WTC11 (cell line): Measurements from ENCODE around the gene GGCX. TPM values are rescaled to one million over a fixed set of nuclear protein-coding genes. Genes with fewer than 3 reads are reported as not detected.

ENCODE experiments used
- ATAC-seq: fragments of 200-7000 bp; cut with Tn5 transposase; 2 replicates; pipeline ENCODE4 v1.10.0; 2021; ENCODE audit warnings: mild to moderate bottlenecking, moderate library complexity
- CTCF ChIA-PET: fragments of 300-600 bp; sonication (Branson Sonifier 250); formaldehyde crosslinking; loops from one replicate; lab custom pipeline; 2021; ENCODE audit warnings: antibody characterized with exemption; lab: Charles Lee
- POLR2A ChIA-PET: fragments of 350-600 bp; sonication (Branson Sonifier 250); formaldehyde crosslinking; loops from one replicate; lab custom pipeline; 2021; ENCODE audit warnings: antibody characterized with exemption; lab: Charles Lee
- DNase-seq: peaks from one replicate; pipeline ENCODE4 v3.0.0; 2021; ENCODE audit warnings: low spot score
- H3K27ac Mint-ChIP-seq: 2 replicates; pipeline ENCODE4 v1.8.0; 2021; ENCODE audit warnings: mixed read lengths
- H3K27me3 Mint-ChIP-seq: 2 replicates; pipeline ENCODE4 v1.8.0; 2021; ENCODE audit warnings: low read depth, mild to moderate bottlenecking, moderate library complexity, mixed read lengths
- H3K36me3 Mint-ChIP-seq: 2 replicates; pipeline ENCODE4 v1.8.0; 2021; ENCODE audit warnings: mixed read lengths
- H3K4me1 Mint-ChIP-seq: 2 replicates; pipeline ENCODE4 v1.8.0; 2022; ENCODE audit warnings: mixed read lengths
- H3K4me3 Mint-ChIP-seq: 2 replicates; pipeline ENCODE4 v1.8.0; 2021; ENCODE audit warnings: mild to moderate bottlenecking, moderate library complexity, mixed read lengths
- H3K9me3 Mint-ChIP-seq: 2 replicates; pipeline ENCODE4 v1.8.0; 2021; ENCODE audit warnings: mixed read lengths
- ELF4 ChIP-seq: sonication (generic); formaldehyde crosslinking; IDR thresholded peaks from 2 replicates; pipeline ENCODE4 v1.8.1; 2022; ENCODE audit warnings: low read depth, mild to moderate bottlenecking, moderate library complexity, missing genetic modification reagents
- ESRRA ChIP-seq: sonication (generic); formaldehyde crosslinking; IDR thresholded peaks from 2 replicates; pipeline ENCODE4 v1.8.1; 2022; ENCODE audit warnings: mild to moderate bottlenecking, missing genetic modification reagents, borderline replicate concordance
- FOXK1 ChIP-seq: sonication (generic); formaldehyde crosslinking; IDR thresholded peaks from 2 replicates; pipeline ENCODE4 v1.8.0; 2022; ENCODE audit warnings: mild to moderate bottlenecking, moderate library complexity, missing genetic modification reagents
- PRRX2 ChIP-seq: fragments of 250-450 bp; sonication (Bioruptor Pico); IDR thresholded peaks from 2 replicates; pipeline ENCODE4 v1.8.0; 2021; ENCODE audit warnings: mild to moderate bottlenecking
- RORB ChIP-seq: fragments of 250-450 bp; sonication (Bioruptor Pico); IDR thresholded peaks from 2 replicates; pipeline ENCODE4 v1.9.0; 2021; ENCODE audit warnings: mild to moderate bottlenecking
- TCF7 ChIP-seq: sonication (generic); formaldehyde crosslinking; IDR thresholded peaks from 2 replicates; pipeline ENCODE4 v1.8.0; 2022; ENCODE audit warnings: mild to moderate bottlenecking, low read depth, missing genetic modification reagents, moderate library complexity
- ZNF219 ChIP-seq: sonication (generic); formaldehyde crosslinking; IDR thresholded peaks from 2 replicates; pipeline ENCODE4 v1.8.0; 2023; ENCODE audit warnings: missing genetic modification reagents, mild to moderate bottlenecking, borderline replicate concordance
- total RNA-seq: library from RNA; stranded (reverse); gene quantifications from 3 replicates; pipeline ENCODE4 v1.2.3, GENCODE V29; 2021
- TF ChIP-seq, protein P1 (sequence below): fragments of 200-600 bp; IDR thresholded peaks from 2 replicates; pipeline ENCODE4 v1.8.0; 2022; ENCODE audit warnings: antibody characterized with exemption
- TF ChIP-seq, protein P2 (sequence below): fragments of 250-450 bp; sonication (Bioruptor Pico); conservative IDR thresholded peaks from 2 replicates; pipeline ENCODE4 v1.9.0; 2021; ENCODE audit warnings: mild to moderate bottlenecking
- TF ChIP-seq, protein P3 (sequence below): fragments of 250-450 bp; sonication (Bioruptor Pico); IDR thresholded peaks from 2 replicates; pipeline ENCODE4 v1.9.0; 2021; ENCODE audit warnings: mild to moderate bottlenecking
- TF ChIP-seq, protein P4 (sequence below): sonication (generic); formaldehyde crosslinking; IDR thresholded peaks from 2 replicates; pipeline ENCODE4 v1.8.0; 2023; ENCODE audit warnings: missing genetic modification reagents
- TF ChIP-seq, protein P5 (sequence below): fragments of 250-450 bp; sonication (Bioruptor Pico); IDR thresholded peaks from 2 replicates; pipeline ENCODE4 v2.1.2; 2022; ENCODE audit warnings: mild to moderate bottlenecking, moderate library complexity
- TF ChIP-seq, protein P6 (sequence below): fragments of 250-450 bp; sonication (Bioruptor Pico); IDR thresholded peaks from 2 replicates; pipeline ENCODE4 v1.9.0; 2021; ENCODE audit warnings: mild to moderate bottlenecking
- TF ChIP-seq, protein P7 (sequence below): fragments of 250-450 bp; sonication (Bioruptor Pico); IDR thresholded peaks from 2 replicates; pipeline ENCODE4 v1.9.0; 2021; ENCODE audit warnings: mild to moderate bottlenecking, borderline replicate concordance

GGCX gene
- total RNA-seq, 1 experiment from 2014 or later: 40.9 TPM

DNA sequence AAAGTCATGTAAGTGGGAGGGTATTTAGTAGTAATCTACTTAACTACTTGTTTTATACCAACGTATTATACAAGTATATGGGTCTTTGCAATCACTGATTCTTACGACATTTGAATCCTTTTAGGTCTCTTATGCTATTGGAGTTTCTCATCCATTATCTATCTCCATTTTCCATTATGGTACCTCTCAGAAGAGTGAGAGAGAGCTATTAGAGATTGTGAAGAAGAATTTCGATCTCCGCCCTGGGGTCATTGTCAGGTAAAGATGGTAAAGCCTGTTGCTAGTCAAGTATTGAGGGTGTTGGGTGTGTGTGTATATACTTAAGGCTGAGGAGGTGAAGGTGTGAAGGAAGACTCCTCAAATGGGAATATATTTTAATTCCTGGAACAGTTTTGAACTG lies 18.5 kb downstream of the GGCX start:
- ChIA-PET POLR2A (interaction anchor here (0.6 kb wide), 1 partner anchor 108 kb away, joined by 4 read pairs; no protein-coding TSS in a partner anchor), CTCF (no interaction called here)
- H3K4me1 Mint-ChIP-seq: peaks cover 44% of the 10 kb centered on the region
- DNase-seq (no peak), ATAC-seq (no peak)
- no peaks in the 10 kb centered on the region for H3K27me3 Mint-ChIP-seq
- H3K36me3 Mint-ChIP-seq: peaks cover 65% of the 10 kb centered on the region
- peak overlapping the region; percentile 97 for H3K4me3 Mint-ChIP-seq
- H3K27ac Mint-ChIP-seq: peak overlapping the region; percentile 89
- TF ChIP-seq ZNF219 (CRISPR knock-in tag) (no peak), PRRX2 (CRISPR knock-in tag) (no peak), TCF7 (no peak), ESRRA (CRISPR knock-in tag) (no peak)
- TF ChIP-seq, protein P1, sequence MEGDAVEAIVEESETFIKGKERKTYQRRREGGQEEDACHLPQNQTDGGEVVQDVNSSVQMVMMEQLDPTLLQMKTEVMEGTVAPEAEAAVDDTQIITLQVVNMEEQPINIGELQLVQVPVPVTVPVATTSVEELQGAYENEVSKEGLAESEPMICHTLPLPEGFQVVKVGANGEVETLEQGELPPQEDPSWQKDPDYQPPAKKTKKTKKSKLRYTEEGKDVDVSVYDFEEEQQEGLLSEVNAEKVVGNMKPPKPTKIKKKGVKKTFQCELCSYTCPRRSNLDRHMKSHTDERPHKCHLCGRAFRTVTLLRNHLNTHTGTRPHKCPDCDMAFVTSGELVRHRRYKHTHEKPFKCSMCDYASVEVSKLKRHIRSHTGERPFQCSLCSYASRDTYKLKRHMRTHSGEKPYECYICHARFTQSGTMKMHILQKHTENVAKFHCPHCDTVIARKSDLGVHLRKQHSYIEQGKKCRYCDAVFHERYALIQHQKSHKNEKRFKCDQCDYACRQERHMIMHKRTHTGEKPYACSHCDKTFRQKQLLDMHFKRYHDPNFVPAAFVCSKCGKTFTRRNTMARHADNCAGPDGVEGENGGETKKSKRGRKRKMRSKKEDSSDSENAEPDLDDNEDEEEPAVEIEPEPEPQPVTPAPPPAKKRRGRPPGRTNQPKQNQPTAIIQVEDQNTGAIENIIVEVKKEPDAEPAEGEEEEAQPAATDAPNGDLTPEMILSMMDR: no peak
- TF ChIP-seq, protein P2, sequence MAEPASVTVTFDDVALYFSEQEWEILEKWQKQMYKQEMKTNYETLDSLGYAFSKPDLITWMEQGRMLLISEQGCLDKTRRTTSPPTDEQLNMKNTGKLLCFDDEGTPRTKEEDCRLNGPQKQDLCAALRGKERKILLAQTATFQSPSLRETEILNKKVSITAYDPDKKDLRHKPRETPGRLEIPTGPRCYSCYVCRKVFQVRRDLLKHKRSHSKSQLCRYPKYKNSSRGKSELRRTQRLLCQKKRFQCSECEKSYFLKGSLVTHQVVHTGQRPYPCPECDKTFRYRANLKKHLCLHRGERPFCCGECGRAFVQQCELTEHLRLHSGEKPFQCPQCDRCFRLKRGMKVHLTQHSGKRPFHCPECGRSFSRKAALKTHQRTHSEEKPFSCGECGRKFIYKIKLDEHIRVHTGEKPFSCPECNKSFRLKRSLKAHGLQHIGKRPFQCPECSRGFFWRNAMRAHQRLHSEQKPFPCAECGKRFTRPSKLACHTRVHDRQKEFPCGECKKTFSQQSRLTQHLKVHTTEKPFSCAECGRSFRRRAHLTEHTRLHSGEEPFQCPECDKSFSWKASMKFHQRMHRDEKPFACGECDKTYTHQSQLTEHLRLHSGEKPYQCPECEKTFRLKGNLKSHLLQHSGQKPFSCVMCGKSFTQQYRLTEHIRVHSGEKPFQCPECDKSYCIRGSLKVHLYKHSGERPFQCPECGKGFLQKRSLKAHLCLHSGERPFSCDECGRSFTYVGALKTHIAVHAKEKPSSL (CRISPR knock-in tag): no peak
- TF ChIP-seq, protein P3, sequence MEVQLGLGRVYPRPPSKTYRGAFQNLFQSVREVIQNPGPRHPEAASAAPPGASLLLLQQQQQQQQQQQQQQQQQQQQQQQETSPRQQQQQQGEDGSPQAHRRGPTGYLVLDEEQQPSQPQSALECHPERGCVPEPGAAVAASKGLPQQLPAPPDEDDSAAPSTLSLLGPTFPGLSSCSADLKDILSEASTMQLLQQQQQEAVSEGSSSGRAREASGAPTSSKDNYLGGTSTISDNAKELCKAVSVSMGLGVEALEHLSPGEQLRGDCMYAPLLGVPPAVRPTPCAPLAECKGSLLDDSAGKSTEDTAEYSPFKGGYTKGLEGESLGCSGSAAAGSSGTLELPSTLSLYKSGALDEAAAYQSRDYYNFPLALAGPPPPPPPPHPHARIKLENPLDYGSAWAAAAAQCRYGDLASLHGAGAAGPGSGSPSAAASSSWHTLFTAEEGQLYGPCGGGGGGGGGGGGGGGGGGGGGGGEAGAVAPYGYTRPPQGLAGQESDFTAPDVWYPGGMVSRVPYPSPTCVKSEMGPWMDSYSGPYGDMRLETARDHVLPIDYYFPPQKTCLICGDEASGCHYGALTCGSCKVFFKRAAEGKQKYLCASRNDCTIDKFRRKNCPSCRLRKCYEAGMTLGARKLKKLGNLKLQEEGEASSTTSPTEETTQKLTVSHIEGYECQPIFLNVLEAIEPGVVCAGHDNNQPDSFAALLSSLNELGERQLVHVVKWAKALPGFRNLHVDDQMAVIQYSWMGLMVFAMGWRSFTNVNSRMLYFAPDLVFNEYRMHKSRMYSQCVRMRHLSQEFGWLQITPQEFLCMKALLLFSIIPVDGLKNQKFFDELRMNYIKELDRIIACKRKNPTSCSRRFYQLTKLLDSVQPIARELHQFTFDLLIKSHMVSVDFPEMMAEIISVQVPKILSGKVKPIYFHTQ (CRISPR knock-in tag): no peak
- TF ChIP-seq, all 79 proteins: peak for 0
- no peaks in the 10 kb centered on the region for H3K9me3 Mint-ChIP-seq

DNA sequence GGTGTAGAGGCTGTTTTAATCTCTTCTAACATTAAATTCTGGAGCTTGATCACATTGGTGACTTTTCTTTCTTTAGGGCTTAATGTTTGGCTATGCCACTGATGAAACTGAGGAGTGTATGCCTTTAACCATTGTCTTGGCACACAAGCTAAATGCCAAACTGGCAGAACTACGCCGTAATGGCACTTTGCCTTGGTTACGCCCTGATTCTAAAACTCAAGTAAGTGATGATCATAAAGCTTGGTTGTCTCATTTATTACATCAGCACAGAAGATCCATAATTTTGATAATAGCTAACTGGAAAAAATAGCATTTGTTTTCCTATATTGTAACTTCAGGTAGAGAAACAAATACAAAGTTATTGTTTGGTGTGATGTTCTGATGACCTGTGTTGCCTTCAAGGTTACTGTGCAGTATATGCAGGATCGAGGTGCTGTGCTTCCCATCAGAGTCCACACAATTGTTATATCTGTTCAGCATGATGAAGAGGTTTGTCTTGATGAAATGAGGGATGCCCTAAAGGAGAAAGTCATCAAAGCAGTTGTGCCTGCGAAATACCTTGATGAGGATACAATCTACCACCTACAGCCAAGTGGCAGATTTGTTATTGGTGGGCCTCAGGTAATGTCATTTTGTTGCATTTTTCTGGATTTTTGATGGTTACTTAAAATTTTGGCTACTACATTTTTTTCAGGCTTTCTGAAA lies 19.4 kb downstream of the GGCX start:
- H3K27ac Mint-ChIP-seq: peak overlapping the region; percentile 89
- no peaks in the 10 kb centered on the region for H3K9me3 Mint-ChIP-seq
- peaks cover 52% of the 10 kb centered on the region for H3K4me1 Mint-ChIP-seq
- peak overlapping the region; percentile 97 for H3K4me3 Mint-ChIP-seq
- CTCF ChIA-PET: no interaction called here
- no peak for ATAC-seq
- H3K27me3 Mint-ChIP-seq: no peaks in the 10 kb centered on the region
- POLR2A ChIA-PET: no interaction called here
- peaks cover 65% of the 10 kb centered on the region for H3K36me3 Mint-ChIP-seq
- TF ChIP-seq, protein P4, sequence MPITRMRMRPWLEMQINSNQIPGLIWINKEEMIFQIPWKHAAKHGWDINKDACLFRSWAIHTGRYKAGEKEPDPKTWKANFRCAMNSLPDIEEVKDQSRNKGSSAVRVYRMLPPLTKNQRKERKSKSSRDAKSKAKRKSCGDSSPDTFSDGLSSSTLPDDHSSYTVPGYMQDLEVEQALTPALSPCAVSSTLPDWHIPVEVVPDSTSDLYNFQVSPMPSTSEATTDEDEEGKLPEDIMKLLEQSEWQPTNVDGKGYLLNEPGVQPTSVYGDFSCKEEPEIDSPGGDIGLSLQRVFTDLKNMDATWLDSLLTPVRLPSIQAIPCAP (CRISPR knock-in tag): no peak
- TF ChIP-seq, protein P5, sequence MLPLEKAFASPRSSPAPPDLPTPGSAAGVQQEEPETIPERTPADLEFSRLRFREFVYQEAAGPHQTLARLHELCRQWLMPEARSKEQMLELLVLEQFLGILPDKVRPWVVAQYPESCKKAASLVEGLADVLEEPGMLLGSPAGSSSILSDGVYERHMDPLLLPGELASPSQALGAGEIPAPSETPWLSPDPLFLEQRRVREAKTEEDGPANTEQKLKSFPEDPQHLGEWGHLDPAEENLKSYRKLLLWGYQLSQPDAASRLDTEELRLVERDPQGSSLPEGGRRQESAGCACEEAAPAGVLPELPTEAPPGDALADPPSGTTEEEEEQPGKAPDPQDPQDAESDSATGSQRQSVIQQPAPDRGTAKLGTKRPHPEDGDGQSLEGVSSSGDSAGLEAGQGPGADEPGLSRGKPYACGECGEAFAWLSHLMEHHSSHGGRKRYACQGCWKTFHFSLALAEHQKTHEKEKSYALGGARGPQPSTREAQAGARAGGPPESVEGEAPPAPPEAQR (CRISPR knock-in tag): no peak
- no peak for TF ChIP-seq FOXK1 (CRISPR knock-in tag)
- TF ChIP-seq, protein P6, sequence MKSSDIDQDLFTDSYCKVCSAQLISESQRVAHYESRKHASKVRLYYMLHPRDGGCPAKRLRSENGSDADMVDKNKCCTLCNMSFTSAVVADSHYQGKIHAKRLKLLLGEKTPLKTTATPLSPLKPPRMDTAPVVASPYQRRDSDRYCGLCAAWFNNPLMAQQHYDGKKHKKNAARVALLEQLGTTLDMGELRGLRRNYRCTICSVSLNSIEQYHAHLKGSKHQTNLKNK (CRISPR knock-in tag): no peak
- TF ChIP-seq RORB (CRISPR knock-in tag): peak; percentile 14; the same call in 1 of the 2 replicates
- no peak for TF ChIP-seq ELF4 (CRISPR knock-in tag)
- TF ChIP-seq, protein P2 (CRISPR knock-in tag): 0 out of 2 replicates have a peak, but pooled peaks have one; percentile 15
- TF ChIP-seq, protein P7, sequence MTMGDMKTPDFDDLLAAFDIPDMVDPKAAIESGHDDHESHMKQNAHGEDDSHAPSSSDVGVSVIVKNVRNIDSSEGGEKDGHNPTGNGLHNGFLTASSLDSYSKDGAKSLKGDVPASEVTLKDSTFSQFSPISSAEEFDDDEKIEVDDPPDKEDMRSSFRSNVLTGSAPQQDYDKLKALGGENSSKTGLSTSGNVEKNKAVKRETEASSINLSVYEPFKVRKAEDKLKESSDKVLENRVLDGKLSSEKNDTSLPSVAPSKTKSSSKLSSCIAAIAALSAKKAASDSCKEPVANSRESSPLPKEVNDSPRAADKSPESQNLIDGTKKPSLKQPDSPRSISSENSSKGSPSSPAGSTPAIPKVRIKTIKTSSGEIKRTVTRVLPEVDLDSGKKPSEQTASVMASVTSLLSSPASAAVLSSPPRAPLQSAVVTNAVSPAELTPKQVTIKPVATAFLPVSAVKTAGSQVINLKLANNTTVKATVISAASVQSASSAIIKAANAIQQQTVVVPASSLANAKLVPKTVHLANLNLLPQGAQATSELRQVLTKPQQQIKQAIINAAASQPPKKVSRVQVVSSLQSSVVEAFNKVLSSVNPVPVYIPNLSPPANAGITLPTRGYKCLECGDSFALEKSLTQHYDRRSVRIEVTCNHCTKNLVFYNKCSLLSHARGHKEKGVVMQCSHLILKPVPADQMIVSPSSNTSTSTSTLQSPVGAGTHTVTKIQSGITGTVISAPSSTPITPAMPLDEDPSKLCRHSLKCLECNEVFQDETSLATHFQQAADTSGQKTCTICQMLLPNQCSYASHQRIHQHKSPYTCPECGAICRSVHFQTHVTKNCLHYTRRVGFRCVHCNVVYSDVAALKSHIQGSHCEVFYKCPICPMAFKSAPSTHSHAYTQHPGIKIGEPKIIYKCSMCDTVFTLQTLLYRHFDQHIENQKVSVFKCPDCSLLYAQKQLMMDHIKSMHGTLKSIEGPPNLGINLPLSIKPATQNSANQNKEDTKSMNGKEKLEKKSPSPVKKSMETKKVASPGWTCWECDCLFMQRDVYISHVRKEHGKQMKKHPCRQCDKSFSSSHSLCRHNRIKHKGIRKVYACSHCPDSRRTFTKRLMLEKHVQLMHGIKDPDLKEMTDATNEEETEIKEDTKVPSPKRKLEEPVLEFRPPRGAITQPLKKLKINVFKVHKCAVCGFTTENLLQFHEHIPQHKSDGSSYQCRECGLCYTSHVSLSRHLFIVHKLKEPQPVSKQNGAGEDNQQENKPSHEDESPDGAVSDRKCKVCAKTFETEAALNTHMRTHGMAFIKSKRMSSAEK: no peak
- DNase-seq: no peak
